RWPE1 (cell line): Measurements from ENCODE around the gene FMO2.

Source experiments
- CTCF ChIA-PET: fragments of 350-600 bp; sonication (Branson Sonifier 250); formaldehyde crosslinking; extraction: SDS; loops from one replicate; lab custom pipeline; 2021; lab: Yijun Ruan, JAX
- POLR2A ChIA-PET: fragments of 400-600 bp; formaldehyde crosslinking; extraction: SDS; loops from one replicate; lab custom pipeline; 2020; ENCODE audit warnings: antibody characterized with exemption; ENCODE audit not compliant: low non-redundant PET; lab: Yijun Ruan, JAX
- DNase-seq: peaks from one replicate; pipeline ENCODE4 v3.0.0; 2012; ENCODE audit warnings: low spot score
- H3K27ac ChIP-seq: fragments of 450-650 bp; 2 replicates; pipeline ENCODE4 v1.5.1; 2017
- TF ChIP-seq, protein P1 (sequence below): fragments of 450-650 bp; conservative IDR thresholded peaks from 2 replicates; pipeline ENCODE4 v1.5.1; 2017; ENCODE audit warnings: low read depth, mild to moderate bottlenecking

Gene FMO2

DNA sequence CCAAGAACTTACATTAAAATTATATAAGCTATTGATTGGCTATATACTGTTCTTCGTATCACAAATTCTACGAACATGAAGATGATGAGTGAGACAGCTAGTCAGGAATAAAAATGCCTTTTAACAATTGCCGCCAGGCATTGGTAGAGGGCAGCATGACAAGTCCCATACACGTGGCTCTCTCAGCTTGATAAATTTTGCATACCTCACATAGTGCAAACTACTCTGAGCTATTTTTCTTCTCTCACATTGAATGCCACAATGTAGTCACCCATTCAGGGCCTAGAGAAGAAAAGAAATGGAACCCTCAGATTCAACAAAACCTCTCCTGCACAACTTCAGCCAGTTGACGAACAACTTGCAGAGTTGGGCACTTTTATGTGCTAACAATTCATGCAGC is 27.0 kb upstream of the FMO2 start:
- ChIA-PET CTCF (no interaction called here), POLR2A (no interaction called here)
- DNase-seq, result no peak
- H3K27ac ChIP-seq, result no peak overlapping the region
- TF ChIP-seq, protein P1, sequence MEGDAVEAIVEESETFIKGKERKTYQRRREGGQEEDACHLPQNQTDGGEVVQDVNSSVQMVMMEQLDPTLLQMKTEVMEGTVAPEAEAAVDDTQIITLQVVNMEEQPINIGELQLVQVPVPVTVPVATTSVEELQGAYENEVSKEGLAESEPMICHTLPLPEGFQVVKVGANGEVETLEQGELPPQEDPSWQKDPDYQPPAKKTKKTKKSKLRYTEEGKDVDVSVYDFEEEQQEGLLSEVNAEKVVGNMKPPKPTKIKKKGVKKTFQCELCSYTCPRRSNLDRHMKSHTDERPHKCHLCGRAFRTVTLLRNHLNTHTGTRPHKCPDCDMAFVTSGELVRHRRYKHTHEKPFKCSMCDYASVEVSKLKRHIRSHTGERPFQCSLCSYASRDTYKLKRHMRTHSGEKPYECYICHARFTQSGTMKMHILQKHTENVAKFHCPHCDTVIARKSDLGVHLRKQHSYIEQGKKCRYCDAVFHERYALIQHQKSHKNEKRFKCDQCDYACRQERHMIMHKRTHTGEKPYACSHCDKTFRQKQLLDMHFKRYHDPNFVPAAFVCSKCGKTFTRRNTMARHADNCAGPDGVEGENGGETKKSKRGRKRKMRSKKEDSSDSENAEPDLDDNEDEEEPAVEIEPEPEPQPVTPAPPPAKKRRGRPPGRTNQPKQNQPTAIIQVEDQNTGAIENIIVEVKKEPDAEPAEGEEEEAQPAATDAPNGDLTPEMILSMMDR, result no peak

DNA sequence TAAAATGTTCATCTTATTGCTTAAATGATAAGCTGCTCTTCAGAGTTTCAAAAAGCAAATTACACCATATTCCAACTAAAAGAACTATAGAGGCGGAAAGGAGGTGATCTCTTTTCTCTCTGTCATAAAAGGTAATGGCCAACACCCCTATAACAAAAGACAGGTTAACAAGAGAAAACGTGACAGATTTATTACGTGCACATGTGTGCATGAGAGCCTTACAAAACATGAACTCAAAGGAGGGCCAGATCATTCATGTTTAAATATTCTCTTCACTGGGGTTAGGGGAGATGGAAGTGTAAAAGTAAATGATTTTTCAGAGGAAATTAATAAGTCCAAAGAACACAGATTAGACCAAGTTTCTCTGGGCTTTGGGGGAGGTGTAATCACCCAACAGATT is 26.5 kb upstream of the FMO2 start:
- no peak overlapping the region for H3K27ac ChIP-seq
- ChIA-PET CTCF (no interaction called here), POLR2A (no interaction called here)
- no peak for DNase-seq
- TF ChIP-seq, protein P1, result no peak

DNA sequence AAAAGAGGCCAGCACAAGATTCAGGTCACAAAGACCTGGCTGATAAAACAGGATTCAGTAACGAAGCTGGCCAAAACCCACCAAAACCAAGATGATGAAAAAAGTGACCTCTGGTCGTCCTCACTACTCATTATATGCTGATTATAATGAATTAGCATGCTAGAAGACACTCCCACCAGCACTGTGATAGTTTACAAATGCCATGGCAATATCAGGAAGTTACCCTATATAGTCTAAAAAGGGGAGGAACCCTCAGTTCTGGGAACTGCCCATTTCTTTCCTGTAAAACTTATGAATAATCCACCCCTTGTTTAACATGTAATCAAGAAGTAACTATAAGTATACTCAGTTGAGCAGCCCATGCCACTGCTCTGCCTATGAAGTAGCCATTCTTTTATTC is 26.0 kb upstream of the FMO2 start:
- H3K27ac ChIP-seq, result no peak overlapping the region
- ChIA-PET CTCF (no interaction called here), POLR2A (no interaction called here)
- TF ChIP-seq, protein P1, result no peak
- no peak for DNase-seq

DNA sequence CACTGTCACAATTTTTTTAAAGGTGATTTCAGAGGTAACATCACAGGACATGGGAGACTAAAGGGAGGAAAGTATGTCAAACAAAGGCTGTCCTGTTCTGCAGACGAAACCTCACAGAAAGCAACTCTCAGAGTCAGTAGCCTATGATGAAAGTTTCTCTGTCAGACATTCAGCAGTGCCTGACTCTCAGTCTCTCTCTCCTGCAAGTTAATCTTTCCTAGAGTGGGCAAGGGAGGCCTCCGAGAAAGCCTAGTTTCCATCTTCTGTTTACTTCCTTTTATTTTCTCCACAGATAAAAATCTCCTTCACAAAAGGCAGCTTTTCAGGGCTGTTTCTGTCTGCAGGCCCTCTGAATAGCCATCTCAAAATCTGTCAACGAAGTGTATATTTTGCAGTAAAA is 24.9 kb upstream of the FMO2 start:
- ChIA-PET CTCF (interaction anchor here (0.7 kb wide), 1 partner anchor 16 kb away, joined by 7 read pairs; no protein-coding TSS in a partner anchor), POLR2A (no interaction called here)
- H3K27ac ChIP-seq, result no peak overlapping the region
- TF ChIP-seq, protein P1, result no peak
- no peak for DNase-seq

- ChIA-PET CTCF (interaction anchor here (0.7 kb wide), 1 partner anchor 16 kb away, joined by 7 read pairs; no protein-coding TSS in a partner anchor), POLR2A (no interaction called here)
- no peak for DNase-seq
- H3K27ac ChIP-seq, result no peak overlapping the region
- TF ChIP-seq, protein P1, result no peak
Observed at GRCh38 chr1:171160639-171161354, 24.3 kb upstream of the FMO2 start.

GRCh38 chr1:171161431-171161830 is 23.7 kb upstream of the FMO2 start:
- TF ChIP-seq, protein P1, result no peak
- ChIA-PET POLR2A (no interaction called here), CTCF (no interaction called here)
- DNase-seq, result no peak
- H3K27ac ChIP-seq, result no peak overlapping the region
